NOMO-1 treated with DMSO at 0.1 percent for 48 hours (cell line): ENCODE data around the gene ACOX3.

Source experiments
- DNase-seq: peaks from one replicate; lab custom pipeline; 2025; ENCODE audit not compliant: unreplicated experiment; lab: John Stamatoyannopoulos, UW

Gene ACOX3

DNA sequence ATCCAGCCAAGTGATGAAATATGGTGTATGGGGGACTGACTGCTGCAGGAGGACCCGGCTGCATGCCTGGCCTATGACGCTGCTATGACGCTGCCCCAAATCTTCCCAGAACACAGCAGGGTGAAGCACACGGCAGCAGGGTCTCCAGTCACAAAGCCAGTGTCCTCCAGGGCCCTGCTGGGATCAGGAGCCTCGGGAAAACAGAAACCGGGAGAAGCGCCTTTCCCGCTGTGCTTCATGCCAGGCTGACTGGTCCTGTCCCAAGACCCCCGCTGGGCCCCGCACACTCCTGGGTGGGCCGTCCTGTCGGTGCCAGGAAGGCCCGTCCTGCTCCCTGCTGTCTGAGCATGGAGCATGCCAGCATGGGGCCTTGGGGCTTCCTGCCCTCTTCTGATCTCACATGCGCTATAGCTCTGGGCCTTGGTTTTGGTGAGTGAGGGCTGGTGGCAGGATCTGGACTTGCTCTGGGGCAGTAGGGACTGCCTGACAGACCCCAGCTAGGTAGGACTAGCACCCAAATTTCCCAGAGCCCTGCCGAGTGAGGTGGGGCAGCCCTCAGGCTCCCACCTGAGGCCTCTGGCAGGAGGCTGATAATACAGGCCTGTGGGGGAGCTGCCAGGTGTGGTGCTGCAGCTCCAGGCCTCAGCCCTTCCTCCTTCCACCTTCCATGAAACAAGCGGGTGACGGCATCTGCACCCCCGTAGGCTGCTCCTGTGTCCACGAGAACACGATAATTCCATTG, 64.0 kb downstream of the ACOX3 start:
- DNase-seq: no peak

DNA sequence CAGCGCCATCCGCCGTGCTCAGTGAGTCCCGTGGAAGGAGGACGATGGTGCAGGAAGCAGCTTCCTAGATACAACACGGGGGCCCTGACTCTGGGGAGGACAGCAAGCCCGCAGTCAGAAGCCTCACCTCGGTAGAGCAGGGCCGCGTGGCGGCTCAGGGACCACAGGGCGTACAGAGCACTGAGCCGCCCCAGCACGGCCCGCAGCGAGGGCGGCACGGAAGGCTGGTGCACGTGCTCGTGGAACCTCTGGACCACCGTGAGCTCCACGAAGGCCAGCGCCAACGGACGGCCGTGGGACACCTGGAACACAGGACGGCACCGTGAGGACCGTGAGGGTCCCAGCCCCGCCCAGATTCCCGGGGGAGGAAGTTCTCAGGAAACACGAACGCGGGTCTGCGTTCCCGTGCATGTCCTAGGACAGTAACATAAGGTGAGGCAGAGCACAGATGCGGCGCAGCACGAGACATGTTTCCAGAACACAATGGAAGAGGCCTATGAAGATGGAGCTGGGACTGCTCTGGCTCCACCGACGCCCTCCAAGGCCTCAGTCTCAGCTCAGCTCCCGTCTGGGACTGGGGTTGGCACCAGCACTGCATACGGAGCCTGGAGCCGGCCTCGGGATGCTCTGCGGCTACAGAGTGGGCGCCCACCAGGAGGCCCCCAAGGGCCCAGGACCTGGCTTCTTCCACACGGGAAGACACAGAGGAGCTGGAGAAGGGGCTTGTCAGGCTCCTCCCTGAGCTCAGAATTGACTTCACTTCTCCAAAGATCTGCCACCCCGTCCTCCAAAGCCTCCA, 65.5 kb downstream of the ACOX3 start:
- no peak for DNase-seq

DNA sequence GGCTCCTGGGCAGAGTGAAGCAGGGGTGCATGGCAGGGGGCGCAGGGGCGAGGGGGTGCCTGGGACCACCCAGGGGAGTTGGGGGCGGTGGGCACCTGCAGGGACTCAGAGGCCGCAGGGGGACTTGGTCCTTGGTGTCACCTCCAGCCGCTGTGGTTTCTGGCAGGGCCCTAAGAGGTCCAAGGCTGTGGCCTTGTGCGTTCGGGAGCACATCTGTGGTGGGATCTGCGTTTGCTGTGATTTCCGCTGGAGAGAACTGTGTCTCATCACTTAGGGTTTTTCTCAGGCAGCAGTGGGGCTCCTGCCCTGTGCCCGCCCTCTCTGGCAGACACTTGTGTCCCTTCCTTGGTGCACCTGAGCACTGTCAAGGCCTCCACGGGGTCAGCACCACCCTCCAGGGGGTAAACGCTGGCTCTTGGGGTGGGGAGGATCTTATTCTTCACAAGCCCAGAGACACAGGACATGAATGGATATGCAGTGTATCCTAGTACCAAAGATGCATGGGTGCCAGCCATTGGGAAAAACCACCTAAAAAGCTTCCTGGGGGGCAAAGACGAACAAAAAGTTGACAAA, 66.5 kb downstream of the ACOX3 start:
- DNase-seq: no peak

DNA sequence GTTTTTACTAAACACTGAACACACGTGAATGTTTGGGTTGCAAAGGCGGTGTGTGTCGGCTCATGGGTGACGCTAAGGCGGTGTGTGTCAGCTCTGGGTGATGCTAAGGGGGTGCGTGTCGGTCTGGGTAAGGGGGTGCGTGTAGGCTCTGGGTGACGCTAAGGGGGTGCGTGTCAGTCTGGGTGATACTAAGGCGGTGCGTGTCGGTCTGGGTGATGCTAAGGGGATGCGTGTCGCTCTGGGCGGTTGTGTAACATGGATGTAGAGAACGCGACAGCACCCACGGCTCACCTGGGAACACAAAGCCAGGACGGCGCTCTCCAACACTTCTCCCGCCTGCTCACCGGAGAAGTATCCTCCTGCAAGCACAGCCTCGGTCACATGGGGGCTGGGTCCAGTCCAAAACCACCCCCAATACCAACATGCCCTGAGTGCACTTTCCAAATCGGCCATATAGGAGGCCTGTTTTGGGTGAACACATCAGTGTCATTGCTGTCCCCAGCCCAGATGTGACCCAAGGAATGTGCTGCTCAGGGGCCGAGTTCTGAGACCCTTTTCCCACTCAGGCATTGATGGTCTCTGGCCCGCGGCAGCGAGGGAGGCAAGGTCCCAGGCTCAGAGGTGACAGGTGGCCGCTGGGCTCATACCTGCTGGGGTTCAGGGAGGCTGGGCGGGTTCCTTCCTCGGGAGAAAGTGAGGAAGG, 67.1 kb downstream of the ACOX3 start:
- no peak for DNase-seq

DNA sequence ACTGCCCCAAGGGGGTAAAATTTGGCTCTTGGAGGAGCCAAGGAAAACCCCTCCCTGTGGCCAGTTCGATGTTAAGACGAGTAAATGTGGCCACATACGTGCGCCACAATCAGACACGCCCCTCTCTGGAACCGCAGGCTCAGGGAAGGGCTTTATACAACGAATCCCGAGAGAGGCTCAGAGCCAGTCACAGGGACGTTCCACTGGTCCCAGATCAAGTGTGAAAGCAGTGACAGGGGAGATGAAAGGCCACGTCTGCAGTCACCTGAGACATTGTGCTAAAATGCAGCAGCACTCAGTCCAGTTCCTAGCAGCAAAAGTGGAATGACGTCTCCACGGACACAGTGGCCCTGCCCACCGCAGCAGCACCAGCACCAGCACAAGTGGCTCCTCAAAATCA, 68.0 kb downstream of the ACOX3 start:
- DNase-seq: no peak

DNA sequence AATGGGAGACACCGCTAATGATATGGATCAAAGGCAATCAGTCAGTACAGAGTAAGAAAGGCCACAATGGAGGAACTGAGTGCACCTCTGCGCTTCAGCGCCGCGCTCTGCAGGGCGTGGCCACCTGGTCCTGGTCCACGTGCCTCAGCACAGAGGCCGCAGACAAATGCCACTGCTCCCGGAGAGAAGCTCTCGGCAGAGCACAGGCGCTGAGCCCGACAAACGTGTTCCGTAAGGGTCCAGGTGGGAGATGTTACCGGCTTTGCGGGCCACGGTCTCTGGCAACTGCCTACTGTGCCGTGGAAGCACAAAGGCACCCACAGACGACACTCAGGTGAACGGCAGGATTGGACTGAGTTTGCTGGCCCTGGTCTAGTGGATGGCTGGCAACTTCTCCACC, 68.9 kb downstream of the ACOX3 start:
- DNase-seq: no peak

DNA sequence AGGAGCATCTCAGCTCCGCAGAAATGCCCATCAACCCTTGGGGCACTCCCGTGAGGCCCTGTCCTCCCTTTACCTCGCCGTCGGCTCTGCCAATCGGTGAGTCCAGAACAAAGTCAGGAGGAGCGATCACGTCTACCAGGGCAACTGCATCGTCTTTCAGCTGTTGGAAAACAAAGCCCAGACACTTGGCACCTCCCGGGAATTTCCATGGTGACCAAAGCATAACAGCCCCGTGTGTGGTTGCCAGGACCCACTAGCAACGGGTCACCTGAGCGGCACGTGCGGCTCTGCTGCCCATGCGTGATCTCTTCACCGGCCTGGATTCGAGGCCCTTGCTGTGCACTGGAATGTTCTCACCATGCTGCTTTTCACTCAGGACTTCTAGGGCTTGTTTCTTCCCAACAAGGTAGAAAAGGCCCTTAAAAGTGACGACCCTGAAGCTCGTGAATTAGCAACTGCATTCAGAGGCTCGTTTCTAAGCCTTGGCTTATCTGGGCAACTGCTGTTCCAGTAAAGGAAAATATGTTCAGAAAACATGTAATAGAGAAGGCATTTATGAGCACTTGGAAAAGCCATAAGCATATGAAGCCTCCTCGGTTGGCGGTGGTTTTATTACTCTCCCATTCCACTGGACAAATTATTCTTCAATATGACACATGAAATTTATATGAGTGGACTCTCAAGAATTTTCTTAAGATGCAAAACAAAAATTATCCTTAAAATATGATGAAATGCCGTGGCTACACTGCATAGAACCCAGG, 69.5 kb downstream of the ACOX3 start:
- DNase-seq: no peak

DNA sequence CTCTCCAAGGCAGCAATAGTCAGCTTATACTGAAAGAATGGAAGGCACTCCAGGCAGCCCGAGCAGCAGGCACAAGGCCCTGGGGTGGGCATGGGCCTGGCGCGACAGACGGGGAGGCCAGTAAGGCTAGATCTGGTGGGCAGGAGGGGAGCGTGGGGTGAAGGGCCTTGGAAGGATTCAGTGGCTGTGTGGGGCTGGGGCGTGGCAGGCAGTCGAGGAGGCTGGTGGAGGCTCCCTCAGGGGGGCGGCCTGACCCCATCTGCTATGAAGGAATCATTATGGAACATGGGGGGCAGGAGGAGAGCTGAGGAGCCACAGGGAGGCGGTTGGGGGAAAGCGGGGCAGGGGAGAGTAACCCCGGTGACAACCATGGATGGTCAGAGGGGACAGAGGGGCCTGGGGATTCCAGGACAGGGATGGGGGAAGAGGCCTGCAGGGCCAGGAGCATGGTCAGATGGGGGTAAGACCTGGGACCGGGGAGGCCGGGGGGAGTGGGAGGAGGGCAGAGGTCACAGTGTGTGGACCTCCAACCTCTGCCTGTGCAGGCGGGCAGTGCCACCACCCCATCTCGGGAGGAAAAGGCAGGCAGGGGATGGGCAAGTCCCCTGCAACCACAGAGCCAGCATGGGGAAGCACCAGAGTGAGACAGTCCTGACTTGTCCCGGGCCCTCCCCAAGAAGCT, 70.3 kb downstream of the ACOX3 start:
- DNase-seq: no peak

DNA sequence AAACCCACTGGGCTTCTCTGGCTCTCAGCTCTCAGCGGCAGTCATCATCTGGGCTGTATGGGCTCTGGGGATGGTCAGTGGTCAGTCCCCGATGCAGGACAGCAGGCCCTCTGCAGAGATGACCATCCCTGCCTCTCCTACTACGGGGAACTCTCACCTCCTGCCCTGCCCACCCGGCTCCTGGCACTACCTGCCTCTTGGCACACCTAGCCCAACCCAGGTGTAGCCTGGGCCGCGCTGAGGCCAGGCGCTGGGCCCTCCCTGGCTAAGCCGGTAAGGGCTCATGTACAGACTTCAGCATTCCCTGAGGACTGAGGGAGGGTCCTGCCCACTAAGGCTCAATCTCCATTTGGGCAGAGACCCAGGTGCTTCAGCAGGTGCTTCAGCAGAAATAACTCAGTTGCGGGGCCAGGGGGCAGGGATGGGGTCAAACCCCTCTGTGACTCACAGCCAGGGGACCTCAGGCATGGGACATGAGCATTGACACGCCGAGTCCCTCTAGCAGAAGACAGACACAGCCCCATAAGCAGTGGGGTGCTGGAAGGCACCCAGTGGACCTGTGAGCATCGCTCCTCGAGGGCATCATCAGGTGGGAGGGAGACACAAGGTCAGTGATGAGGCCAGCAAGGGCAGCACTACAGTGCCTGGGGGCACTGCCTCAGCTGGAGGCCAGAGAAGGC, 71.0 kb downstream of the ACOX3 start:
- DNase-seq: no peak

DNA sequence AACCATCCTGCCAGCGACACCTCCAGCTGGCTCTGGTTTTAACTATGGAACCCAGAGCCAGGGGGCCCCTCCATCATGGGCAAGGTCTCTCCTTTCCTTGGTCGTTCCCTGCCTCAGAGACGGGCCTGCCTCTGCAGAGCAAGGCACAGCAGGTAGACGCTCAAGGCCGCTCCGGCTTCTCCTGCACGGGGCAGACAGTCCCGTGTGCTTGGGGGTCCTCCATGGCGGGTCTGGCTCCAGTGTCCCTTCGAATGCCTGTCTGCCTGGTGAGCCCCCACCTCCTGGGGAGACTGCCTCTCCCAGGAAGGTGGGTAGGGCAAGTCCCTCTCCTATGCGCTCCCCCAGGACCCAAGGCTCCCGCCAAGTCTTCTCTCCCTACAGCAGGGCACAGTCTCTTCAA, 71.5 kb downstream of the ACOX3 start:
- DNase-seq: no peak

DNA sequence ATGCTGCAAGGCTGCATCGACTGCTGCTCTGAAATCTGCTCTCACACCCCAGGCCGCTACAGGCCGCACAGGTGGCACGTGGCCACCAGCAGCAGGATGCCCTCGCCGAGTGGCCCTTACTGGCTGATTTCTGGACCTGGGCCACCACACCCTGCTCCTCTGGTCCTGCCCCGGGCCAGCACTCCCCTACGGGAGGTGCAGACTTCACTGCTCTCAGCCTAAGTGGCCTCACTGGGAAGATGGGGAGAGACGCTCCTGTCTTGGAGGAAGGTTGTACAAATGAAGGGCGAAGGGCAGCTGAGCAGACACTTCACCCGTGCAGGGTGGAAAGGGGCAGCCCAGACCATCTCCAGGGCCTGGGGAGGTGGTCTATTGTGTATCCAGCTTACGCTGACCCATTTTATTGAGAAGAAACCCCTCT, 72.5 kb downstream of the ACOX3 start:
- DNase-seq: no peak

DNA sequence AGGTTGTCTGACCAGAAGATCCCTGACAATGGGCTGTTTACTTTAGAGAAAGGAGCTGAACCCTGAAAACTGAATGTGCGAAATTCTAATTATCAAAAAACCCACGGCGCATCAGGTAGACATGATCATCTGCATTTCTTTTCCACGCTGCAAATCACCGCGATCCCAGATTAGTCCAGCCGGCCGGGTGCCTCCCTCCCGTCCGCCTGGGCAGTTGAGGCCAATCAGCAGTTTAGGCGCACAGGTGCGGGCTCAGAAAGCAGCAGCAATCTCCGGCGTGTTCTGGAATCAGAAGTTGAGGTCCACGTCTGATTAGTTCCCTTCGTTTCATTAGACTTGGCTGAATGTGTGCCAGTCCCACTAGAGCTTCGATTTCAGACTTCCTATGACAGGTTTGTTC, 73.9 kb downstream of the ACOX3 start:
- DNase-seq: no peak

DNA sequence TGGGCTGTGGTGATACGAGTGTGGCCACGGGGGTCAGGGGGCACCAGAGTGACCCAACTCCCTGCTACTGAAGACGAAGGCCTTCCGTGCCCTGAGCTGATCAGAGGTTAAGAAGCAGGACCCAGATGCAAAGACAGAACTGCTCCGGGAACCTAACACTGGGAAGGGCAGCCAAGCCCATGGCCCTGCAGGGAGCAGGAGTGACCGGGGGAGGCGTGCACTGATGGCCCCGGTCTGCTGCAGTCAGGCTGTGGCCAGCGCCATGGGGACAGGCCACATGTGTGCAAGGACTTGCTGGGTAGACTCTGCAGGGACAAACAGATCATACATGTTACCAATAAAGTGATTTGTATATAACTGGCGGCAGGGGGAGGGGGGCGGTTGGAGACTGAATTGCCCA, 74.6 kb downstream of the ACOX3 start:
- DNase-seq: no peak

DNA sequence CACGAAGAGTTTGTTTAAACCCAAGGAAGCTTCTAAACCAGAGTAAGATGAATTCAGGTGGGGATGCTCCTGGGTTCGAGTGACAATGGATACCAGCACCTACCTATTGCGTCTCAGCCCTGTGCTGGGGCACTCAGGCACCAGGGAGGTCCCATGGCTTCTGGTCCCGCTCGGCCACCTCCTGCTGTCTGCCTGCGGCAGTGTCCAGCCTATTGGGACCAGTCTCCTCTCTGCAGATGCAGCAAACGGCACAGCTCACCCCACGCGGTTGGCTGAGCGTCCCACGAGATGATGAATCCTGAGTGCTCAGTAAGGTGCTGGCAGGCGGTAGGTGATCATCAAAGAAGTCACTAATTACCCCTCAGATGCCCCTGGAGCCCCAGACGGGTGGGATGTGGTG, 75.2 kb downstream of the ACOX3 start:
- no peak for DNase-seq

DNA sequence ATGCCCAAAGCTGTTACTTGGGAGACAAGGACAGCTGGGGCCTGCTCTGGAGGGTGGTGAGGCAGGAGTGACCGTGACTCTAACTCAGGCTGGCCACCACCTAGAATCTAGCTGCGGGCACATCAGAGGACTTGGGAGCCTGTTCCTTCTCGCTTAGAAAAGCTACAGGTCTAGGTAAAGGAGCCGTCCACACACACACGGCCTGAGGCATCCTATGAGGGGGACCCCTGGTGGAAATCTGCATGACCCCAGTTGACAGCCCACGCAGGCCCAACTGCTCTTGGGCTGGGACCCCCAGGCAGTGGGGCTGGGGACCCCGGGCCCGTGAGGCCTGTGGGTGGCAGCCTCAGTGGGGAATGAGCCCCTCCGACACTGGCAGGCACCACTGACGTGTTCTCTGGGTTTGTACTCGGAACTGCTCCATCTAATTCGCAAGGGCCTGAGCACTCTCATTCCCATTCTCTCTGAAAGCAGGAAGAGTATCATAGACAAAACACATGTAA, 75.6 kb downstream of the ACOX3 start:
- DNase-seq: no peak

DNA sequence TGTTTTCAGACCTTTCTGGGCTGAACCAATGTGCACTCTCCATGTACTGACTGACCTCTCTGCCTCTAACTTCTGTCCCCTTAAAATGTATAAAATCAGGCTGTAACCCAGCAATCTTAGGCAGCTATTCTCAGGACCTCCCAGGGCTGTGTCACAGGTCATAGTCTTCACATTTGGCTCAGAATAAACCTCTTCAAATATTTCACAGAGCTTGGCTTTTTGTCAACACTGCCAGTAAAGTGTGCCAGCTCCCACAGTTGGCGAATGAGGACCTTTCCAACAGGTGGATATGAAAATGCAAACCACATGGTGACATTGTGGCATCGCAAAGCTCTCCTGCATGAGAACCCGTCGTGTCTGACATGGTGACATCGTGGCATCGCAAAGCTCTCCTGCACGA, 76.4 kb downstream of the ACOX3 start:
- DNase-seq: no peak

DNA sequence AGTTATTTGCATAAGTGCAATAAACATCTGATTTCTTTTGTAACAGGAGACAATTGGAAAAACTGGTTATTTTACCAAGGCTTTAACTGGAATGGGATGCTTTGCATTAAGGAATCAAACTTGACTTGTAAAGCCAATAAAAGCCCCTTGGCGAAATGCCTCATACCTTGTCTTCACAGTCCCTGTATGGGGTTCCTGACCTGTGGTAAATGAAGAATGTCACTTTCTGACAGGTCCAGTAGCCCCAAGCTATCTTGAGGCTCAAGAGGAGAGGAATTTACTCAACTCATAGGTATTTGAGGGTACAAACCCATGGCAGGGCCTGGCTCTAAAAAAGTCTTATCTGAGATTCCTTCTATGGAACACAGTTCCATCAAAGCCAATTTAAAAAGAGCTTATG, 78.0 kb downstream of the ACOX3 start:
- DNase-seq: no peak

DNA sequence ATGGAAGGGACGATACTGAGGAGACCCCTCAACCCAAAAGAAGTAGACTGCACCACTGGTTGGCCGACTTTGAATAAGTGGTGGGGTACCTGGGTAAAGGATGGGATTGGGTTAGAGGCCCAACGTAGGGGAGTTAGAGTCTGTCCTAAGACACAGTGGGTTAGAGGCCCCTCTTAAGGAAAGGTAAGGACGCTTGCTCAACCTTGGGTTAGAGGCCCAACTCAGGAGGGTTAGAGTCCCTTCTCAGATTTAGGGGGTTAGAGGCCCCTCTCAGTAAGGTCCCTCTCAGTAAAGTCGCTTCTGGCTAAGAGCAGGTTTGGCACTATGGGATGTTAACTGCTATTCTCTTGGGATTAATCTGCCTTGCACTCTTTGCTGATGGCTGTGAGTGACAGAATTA, 81.3 kb downstream of the ACOX3 start:
- no peak for DNase-seq

DNA sequence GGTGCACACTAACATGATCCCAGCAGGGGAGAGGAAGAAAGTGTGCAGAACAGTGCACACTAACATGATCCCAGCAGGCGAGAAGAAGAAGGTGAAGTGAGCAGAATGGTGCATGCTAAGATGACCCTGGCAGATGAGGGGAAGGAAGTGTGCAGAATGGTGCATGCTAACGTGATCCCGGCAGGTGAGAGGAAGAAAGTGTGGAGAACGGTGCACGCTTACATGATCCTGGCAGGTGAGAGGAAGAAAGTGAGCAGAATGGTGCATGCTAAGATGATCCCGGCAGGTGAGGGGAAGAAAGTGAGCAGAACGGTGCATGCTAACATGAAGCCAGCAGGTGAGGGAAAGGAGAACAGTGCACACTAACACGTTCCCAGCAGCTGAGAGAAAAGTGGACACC, 83.7 kb downstream of the ACOX3 start:
- no peak for DNase-seq
